K562 (cell line): ENCODE data around the gene CLCN5. TPM values are rescaled to one million over a fixed set of nuclear protein-coding genes. Genes with fewer than 3 reads are reported as not detected.
A peak's percentile ranks its signal among the peaks of the same experiment; 100 is the strongest.

Experiments
- BHLHE40 ChIP-seq: IDR thresholded peaks from 2 replicates; pipeline ENCODE4 v1.6.1; 2011; ENCODE audit warnings: low read length, improper control_type of control experiment
- DDX20 ChIP-seq: fragments of 450-650 bp; IDR thresholded peaks from 2 replicates; pipeline ENCODE4 v1.6.1; 2016; ENCODE audit warnings: missing genetic modification characterization, low read depth, mild to moderate bottlenecking, missing compliant biosample characterization, moderate library complexity
- ESRRB ChIP-seq: fragments of 250-450 bp; sonication (Bioruptor Pico); IDR thresholded peaks from 2 replicates; pipeline ENCODE4 v1.5.0; 2020; ENCODE audit warnings: mild to moderate bottlenecking, moderate library complexity, borderline replicate concordance
- JUN ChIP-seq, 2 experiments: sonication (generic) in 1 of 2; formaldehyde crosslinking in 1 of 2; IDR thresholded peaks; 2 replicates each; pipeline versions ENCODE4 v1.6.1 to v1.8.0; 2012 to 2022; ENCODE audit warnings: borderline replicate concordance in 2 of 2, mild to moderate bottlenecking in 2 of 2, improper control_type of control experiment in 1 of 2, low read depth in 1 of 2, low read length in 1 of 2, missing genetic modification reagents in 1 of 2
- NCOA1 ChIP-seq: fragments of 450-650 bp; IDR thresholded peaks from 2 replicates; pipeline ENCODE4 v1.6.1; 2016; ENCODE audit warnings: low read depth
- RBM22 ChIP-seq: fragments of 200-400 bp; formaldehyde crosslinking; IDR thresholded peaks from 2 replicates; pipeline ENCODE4 v1.6.1; 2018; ENCODE audit warnings: low read length, low read depth; ENCODE audit not compliant: poor library complexity, severe bottlenecking
- SP1 ChIP-seq: sonication (generic); formaldehyde crosslinking; IDR thresholded peaks from 2 replicates; pipeline ENCODE4 v1.8.1; 2022; ENCODE audit warnings: mild to moderate bottlenecking, missing genetic modification reagents
- SP2 ChIP-seq: IDR thresholded peaks from 2 replicates; pipeline ENCODE4 v1.6.1; 2011; ENCODE audit warnings: mild to moderate bottlenecking, low read depth, low read length, moderate library complexity; ENCODE audit not compliant: poor library complexity, severe bottlenecking; ENCODE audit errors: extremely low read depth
- STAT5B ChIP-seq: fragments of 250-450 bp; sonication (Bioruptor Pico); IDR thresholded peaks from 2 replicates; pipeline ENCODE4 v1.8.0; 2021; ENCODE audit warnings: mild to moderate bottlenecking, inconsistent platforms
- TAL1 ChIP-seq: fragments of 450-650 bp; IDR thresholded peaks from 2 replicates; pipeline ENCODE4 v1.6.1; 2016; ENCODE audit warnings: mild to moderate bottlenecking
- TFAP4 ChIP-seq: sonication (generic); formaldehyde crosslinking; IDR thresholded peaks from 2 replicates; pipeline ENCODE4 v1.8.0; 2022; ENCODE audit warnings: missing genetic modification reagents, mild to moderate bottlenecking, moderate library complexity, borderline replicate concordance
- THRA ChIP-seq: fragments of 450-650 bp; IDR thresholded peaks from 2 replicates; pipeline ENCODE4 v1.6.1; 2017; ENCODE audit warnings: mild to moderate bottlenecking, moderate library complexity
- ZBTB2 ChIP-seq: fragments of 450-650 bp; IDR thresholded peaks from 2 replicates; pipeline ENCODE4 v1.6.1; 2016; ENCODE audit warnings: antibody characterized with exemption
- ZC3H11A ChIP-seq: IDR thresholded peaks from 2 replicates; pipeline ENCODE4 v1.6.1; 2012; ENCODE audit warnings: low read depth, low read length, improper control_type of control experiment
- ZNF253 ChIP-seq: fragments of 250-450 bp; sonication (Bioruptor Pico); conservative IDR thresholded peaks from 2 replicates; pipeline ENCODE4 v1.6.1; 2021; ENCODE audit warnings: mild to moderate bottlenecking
- ZNF263 ChIP-seq: sonication (generic); formaldehyde crosslinking; IDR thresholded peaks from 2 replicates; pipeline ENCODE4 v1.8.0; 2022; ENCODE audit warnings: mild to moderate bottlenecking, missing genetic modification reagents, borderline replicate concordance
- polyA plus RNA-seq, 8 experiments: library from polyadenylated mRNA; depleted of rRNA in 4 of 8; stranded (reverse) in 5 of 8; unstranded in 3 of 8; fragments of >200 nt; fragmentation: Nextera tagmentation in 2 of 8; fragmentation: Illumina TruSeq in 1 of 8; extraction: Ambion mirVana in 2 of 8; extraction: Trizol in 1 of 8; gene quantifications; 2 replicates each; pipeline versions ENCODE4 v1.2.1 to v1.2.3, GENCODE V29; 2011 to 2014; ENCODE audit warnings: inconsistent platforms in 1 of 8, missing spikeins in 1 of 8
- total RNA-seq, 7 experiments: library from RNA; depleted of rRNA in 6 of 7; stranded (reverse); fragments of >200 nt in 6 of 7; fragmentation: Illumina TruSeq in 2 of 7; extraction: Trizol in 2 of 7; gene quantifications; 2 replicates each; pipeline versions ENCODE4 v1.2.1 to v1.2.3, GENCODE V29; 2011 to 2021; ENCODE audit warnings: low replicate concordance in 1 of 7
- TF ChIP-seq, protein P1 (sequence below): sonication (generic); formaldehyde crosslinking; IDR thresholded peaks from 2 replicates; pipeline ENCODE4 v1.8.0; 2022; ENCODE audit warnings: mild to moderate bottlenecking, missing genetic modification reagents
- TF ChIP-seq, protein P2 (sequence below): fragments of 150-350 bp; conservative IDR thresholded peaks from 2 replicates; pipeline ENCODE4 v1.6.1; 2014; ENCODE audit warnings: low read length

CLCN5 gene
- total and polyA plus RNA-seq, 9 of the 15 experiments (the other 6 are each of a cell fraction or from before 2014, with no cell fraction given), result 0.94 to 11.8 (median 7.1) TPM

- TF ChIP-seq THRA (no peak), SP1 (CRISPR knock-in tag) (no peak), TAL1 (no peak), STAT5B (no peak), ZC3H11A (no peak), BHLHE40 (0 out of 2 replicates have a peak, but pooled peaks have one; percentile 19), NCOA1 (no peak), RBM22 (no peak), JUN (IDR thresholded peaks at IDR 0.05; ENCODE audit: borderline replicate concordance, low read depth, low read length) (no peak), JUN (CRISPR knock-in tag; IDR thresholded peaks at IDR 0.05; ENCODE audit: borderline replicate concordance) (no peak), TFAP4 (CRISPR knock-in tag) (peak; percentile 38; the same call in 1 of the 2 replicates), ZNF253 (CRISPR knock-in tag) (no peak), ESRRB (CRISPR knock-in tag) (no peak), SP2 (no peak), DDX20 (tag) (no peak), ZBTB2 (peak; percentile 69; the same call in 1 of the 2 replicates), ZNF263 (peak; percentile 96)
- TF ChIP-seq, protein P1, sequence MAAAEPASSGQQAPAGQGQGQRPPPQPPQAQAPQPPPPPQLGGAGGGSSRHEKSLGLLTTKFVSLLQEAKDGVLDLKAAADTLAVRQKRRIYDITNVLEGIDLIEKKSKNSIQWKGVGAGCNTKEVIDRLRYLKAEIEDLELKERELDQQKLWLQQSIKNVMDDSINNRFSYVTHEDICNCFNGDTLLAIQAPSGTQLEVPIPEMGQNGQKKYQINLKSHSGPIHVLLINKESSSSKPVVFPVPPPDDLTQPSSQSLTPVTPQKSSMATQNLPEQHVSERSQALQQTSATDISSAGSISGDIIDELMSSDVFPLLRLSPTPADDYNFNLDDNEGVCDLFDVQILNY (CRISPR knock-in tag), result no peak
- TF ChIP-seq, protein P2, sequence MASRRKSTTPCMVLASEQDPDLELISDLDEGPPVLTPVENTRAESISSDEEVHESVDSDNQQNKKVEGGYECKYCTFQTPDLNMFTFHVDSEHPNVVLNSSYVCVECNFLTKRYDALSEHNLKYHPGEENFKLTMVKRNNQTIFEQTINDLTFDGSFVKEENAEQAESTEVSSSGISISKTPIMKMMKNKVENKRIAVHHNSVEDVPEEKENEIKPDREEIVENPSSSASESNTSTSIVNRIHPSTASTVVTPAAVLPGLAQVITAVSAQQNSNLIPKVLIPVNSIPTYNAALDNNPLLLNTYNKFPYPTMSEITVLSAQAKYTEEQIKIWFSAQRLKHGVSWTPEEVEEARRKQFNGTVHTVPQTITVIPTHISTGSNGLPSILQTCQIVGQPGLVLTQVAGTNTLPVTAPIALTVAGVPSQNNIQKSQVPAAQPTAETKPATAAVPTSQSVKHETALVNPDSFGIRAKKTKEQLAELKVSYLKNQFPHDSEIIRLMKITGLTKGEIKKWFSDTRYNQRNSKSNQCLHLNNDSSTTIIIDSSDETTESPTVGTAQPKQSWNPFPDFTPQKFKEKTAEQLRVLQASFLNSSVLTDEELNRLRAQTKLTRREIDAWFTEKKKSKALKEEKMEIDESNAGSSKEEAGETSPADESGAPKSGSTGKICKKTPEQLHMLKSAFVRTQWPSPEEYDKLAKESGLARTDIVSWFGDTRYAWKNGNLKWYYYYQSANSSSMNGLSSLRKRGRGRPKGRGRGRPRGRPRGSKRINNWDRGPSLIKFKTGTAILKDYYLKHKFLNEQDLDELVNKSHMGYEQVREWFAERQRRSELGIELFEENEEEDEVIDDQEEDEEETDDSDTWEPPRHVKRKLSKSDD, result no peak
These were observed at the start of gene CLCN5 (continued) for GRCh38 chrX:49922291-49923241.
